ENCODE results near the gene PRKCA.
A peak's percentile ranks its signal among the peaks of the same experiment; 100 is the strongest.

The PRKCA gene

GRCh38 chr17:66518108-66518507 lies 215.7 kb downstream of the PRKCA start:
- no peak for DNase-seq (ENCODE audit: low spot score)

DNA sequence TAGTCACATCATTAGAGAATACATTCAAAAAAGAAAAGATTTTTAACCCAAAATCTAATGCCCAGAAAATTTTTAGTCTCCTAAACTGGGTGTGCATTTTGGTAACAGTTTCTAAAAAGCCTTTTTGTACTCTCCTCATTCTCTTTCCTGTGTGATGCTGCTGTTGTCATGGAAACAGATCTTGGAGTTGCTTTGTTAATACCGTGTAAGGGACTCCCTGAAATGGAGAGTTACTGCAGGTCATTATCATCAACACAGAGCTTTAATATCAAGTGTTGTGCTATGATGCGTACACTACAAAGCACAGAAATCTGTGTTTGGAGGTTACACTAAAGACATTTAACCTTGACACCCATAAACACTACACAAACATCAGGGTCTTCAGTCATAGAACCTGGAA lies 216.3 kb downstream of the PRKCA start:
- DNase-seq (ENCODE audit: low spot score) = no peak

- no peak for DNase-seq (ENCODE audit: low spot score)
Measured at GRCh38 chr17:66519154-66519553, 216.7 kb downstream of the PRKCA start.

GRCh38 chr17:66520999-66521398 lies 218.6 kb downstream of the PRKCA start:
- no peak for DNase-seq (ENCODE audit: low spot score)

GRCh38 chr17:66522591-66523272 lies 220.3 kb downstream of the PRKCA start:
- DNase-seq (ENCODE audit: low spot score) = no peak

DNA sequence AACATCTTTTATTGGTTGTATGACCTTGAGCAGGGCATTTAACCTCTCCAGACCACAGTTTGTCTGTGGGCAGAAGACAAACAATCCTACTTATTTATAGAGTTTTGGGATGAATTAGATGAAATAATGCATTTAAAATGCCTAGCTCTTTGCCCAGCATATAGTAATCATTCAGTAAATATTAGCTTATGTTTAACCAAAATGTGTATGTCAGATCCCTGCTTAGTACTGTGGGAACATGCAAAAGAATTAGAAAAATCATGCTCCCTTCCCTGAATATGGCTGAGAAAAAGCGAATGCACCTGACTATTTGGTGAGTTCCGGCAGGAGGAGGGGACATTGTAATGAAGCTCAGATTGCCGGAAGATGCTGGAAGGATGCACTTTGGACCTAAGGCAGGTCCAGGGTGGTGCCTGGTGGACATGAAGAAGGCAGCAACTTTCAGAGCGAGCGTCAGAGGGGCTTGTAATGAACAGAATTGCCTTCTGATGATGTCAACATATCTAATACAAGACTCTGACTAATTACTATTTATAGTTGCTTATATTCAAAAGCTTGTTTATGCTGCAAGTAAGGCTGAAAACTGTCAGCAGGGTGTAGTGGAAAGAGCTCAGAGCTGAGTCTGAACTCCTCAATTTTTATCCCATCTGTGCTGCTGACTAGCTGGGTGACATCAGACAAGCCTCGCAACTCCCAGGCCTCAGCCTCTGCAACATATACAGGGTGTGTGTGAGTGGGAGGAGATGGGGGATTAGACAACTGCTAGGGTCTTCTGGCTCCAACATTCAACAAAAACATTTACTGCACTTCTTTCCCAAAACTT lies 221.2 kb downstream of the PRKCA start:
- no peak for DNase-seq (ENCODE audit: low spot score)

DNA sequence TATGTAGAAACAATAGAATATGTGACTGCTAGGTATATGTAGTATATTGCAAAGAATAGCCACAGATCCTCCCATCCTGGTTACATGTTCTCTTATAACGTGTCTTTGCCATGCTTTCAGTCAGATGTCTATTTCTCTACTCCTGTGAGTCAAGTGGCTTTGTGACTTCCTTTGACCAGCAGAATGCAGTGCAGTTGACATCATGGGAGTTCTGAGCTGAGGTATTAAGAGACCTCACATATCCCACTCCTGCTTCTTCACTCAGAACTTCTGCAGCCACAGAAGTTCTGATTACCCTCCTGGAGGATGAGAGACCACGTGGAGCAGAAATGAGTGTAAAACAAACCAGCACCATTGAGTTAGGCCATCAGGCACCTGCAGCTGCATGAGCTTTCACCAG lies 222.5 kb downstream of the PRKCA start:
- DNase-seq (ENCODE audit: low spot score) = no peak

GRCh38 chr17:66525338-66525737 lies 222.9 kb downstream of the PRKCA start:
- no peak for DNase-seq (ENCODE audit: low spot score)

GRCh38 chr17:66526827-66527226 lies 224.4 kb downstream of the PRKCA start:
- DNase-seq (ENCODE audit: low spot score) = no peak

DNA sequence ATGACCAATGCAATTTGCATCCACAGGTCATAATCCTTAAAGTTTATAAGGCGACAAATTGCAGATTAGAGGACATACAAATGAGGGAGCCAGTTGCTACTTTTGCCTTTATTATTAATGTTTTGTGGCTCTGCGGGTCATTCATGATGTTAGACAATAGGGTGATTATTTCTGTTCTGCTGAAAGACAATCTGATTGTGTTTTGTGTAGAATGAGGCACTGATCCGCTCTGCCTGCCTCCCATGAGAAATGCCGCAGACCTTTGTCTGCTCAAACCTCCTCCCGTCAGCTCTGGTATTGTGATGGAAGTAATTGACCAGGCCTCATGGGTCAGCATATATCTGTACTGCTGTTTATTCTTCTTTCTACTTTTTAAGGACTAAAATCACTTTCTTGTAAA lies 224.9 kb downstream of the PRKCA start:
- no peak for DNase-seq (ENCODE audit: low spot score)

GRCh38 chr17:66531851-66532295 lies 229.5 kb downstream of the PRKCA start:
- no peak for DNase-seq (ENCODE audit: low spot score)

DNA sequence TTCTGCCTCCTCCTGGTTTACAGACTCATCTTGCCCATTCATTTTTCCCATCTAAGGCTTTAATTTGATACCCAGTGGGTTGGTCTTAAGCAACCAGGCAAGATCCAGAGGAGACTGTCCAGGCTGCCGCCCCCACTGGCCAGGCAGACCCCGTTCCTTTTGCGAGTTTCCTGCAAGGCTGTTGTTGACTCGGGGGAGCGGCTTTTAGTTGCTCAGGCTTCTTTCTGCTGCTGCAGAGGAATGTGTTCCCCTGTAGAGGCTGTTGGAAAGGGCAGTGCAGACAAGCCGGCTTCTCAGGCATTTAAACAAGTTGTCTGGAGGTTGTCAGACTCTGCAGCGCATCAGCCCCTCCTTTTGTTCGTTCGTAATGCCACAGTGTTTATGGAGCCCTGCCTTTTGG lies 231.2 kb downstream of the PRKCA start:
- no peak for DNase-seq (ENCODE audit: low spot score)

GRCh38 chr17:66533986-66534385 lies 231.6 kb downstream of the PRKCA start:
- no peak for DNase-seq (ENCODE audit: low spot score)

DNA sequence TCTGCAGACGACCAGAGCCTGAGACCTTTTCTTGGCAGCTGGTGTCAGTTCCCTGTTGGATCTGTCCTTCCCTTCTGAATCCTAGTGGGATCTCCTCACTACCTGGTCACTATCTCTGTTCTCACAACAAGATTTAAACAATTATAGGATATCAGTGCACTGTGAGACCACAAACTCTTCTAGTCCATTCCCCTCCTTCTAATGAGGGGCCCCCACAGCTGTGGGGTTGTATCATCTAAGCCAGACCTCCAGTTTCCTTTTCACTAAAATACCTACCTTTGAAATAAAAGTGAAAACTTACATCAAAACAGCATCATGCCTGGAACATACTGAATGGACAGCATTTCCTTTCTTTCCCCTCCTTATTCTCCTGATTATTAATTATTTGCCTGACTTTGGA lies 233.2 kb downstream of the PRKCA start:
- DNase-seq (ENCODE audit: low spot score) = no peak

- DNase-seq (ENCODE audit: low spot score) = no peak
Measured at GRCh38 chr17:66537502-66537901, 235.1 kb downstream of the PRKCA start.

DNA sequence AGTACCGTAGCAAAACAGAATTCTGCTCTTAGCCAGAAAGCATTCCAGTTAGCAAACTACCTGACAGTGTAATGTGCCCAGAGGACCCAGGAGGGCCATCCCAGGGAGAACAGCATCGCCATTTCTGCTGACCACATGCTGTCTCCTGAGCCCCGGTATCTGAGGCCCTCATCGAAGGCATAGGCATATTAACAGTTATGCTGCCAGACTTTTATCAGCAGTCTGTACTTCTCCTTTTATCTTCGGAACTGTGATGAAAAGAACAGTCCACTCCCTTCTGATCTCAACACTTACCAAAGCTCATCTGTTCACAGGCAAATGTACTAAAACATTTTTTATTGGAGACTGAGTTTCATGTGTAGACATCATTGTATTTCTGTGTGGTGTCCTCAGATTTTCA lies 236.4 kb downstream of the PRKCA start:
- no peak for DNase-seq (ENCODE audit: low spot score)

- DNase-seq (ENCODE audit: low spot score) = peak; percentile 80
Measured at GRCh38 chr17:66540131-66540781, 237.8 kb downstream of the PRKCA start.

GRCh38 chr17:66541461-66542128 lies 239.2 kb downstream of the PRKCA start:
- no peak for DNase-seq (ENCODE audit: low spot score)

GRCh38 chr17:66542129-66542966 lies 239.9 kb downstream of the PRKCA start:
- DNase-seq (ENCODE audit: low spot score) = no peak

GRCh38 chr17:66542967-66543520 lies 240.6 kb downstream of the PRKCA start:
- DNase-seq (ENCODE audit: low spot score) = peak; percentile 43

DNA sequence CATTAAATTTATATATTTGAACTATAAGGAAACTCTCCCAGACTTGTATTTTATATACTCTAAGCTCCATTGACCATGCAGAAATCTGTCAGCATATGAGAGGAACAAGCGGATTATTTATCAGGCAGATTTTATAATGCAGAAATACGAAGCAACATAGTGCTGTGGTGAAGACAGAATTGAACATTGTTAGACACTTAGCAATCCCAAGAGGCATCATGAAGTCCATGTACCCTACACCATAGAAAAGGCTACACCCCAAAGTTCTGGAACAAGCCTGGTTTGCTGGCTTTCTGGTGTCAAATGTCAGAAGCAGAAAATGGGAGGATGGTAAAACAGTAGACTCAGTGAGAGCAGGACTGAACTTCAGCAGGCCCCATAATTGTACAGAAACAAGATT lies 241.1 kb downstream of the PRKCA start:
- no peak for DNase-seq (ENCODE audit: low spot score)
